GM12878 (cell line): ENCODE measurements around the gene RANBP6.

Source experiments
- CTCF ChIP-seq, 3 experiments: IDR thresholded peaks in 2 of 3; conservative IDR thresholded peaks in 1 of 3; 2 replicates each; pipeline ENCODE4 v1.5.1; 2011; ENCODE audit warnings: low read depth in 3 of 3, low read length in 3 of 3, mild to moderate bottlenecking in 3 of 3, control low read depth in 2 of 3, moderate library complexity in 2 of 3, inconsistent platforms in 1 of 3, mixed read lengths in 1 of 3; ENCODE audit not compliant: control insufficient read depth in 2 of 3, insufficient read depth in 1 of 3; ENCODE audit errors: extremely low read depth in 1 of 3
- EP300 ChIP-seq, 2 experiments: fragments of 150-350 bp in 1 of 2; IDR thresholded peaks; 2 replicates each; pipeline ENCODE4 v1.6.1; 2011 to 2012; ENCODE audit warnings: low read depth in 2 of 2, low read length in 2 of 2, borderline replicate concordance in 1 of 2, improper control_type of control experiment in 1 of 2, inconsistent platforms in 1 of 2; ENCODE audit not compliant: control insufficient read depth in 1 of 2
- EZH2 ChIP-seq: IDR thresholded peaks from 2 replicates; pipeline ENCODE4 v1.6.1; 2012; ENCODE audit warnings: low read depth, mild to moderate bottlenecking, control low read depth, inconsistent platforms, low read length, borderline replicate concordance; ENCODE audit not compliant: control insufficient read depth
- SIX5 ChIP-seq: IDR thresholded peaks from 2 replicates; pipeline ENCODE4 v1.6.1; 2011; ENCODE audit warnings: mild to moderate bottlenecking, low read depth, low read length, moderate library complexity; ENCODE audit not compliant: severe bottlenecking
- YBX1 ChIP-seq: fragments of 450-650 bp; IDR thresholded peaks from 2 replicates; pipeline ENCODE4 v1.6.1; 2016; ENCODE audit warnings: antibody characterized with exemption

DNA sequence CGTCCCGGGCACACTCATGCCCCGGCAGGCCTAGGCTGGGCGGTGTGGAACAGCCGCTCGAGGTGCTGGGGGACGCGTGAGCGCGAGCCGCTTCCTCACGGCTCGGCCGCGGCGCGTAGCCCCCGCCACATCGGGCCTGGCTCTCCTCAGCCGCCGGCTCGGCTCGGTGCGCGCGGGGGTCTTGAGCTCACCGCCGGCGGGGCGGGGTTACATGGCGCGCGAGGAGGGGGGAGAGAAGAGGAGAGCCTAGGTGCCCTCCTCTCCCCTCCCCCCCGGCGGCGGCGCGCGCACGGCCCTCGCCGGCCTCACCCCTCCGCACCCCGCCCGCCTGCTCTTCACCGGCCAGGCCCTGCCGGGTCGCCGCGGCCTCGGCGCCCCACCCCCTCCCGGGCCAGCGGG, 7.7 kb downstream of the RANBP6 start:
- TF ChIP-seq CTCF (IDR thresholded peaks at IDR 0.05 in 2 of 3, conservative IDR thresholded peaks at IDR 0.05 in 1 of 3; ENCODE audit: control insufficient read depth in 2 of 3, extremely low read depth in 1 of 3, insufficient read depth in 1 of 3, low read depth in 3 of 3, low read length in 3 of 3) (no peak), EP300 (IDR thresholded peaks at IDR 0.05; ENCODE audit: borderline replicate concordance in 1 of 2, control insufficient read depth in 1 of 2, low read depth in 2 of 2, low read length in 2 of 2) (no peak), EZH2 (no peak), YBX1 (no peak), SIX5 (no peak)
